ENCODE data around the gene ABHD3.
A peak's percentile ranks its signal among the peaks of the same experiment; 100 is the strongest.
"Not testable (repeated sequence)": the region's sequence is repeated elsewhere in the genome, so short reads cannot be mapped to it uniquely, and the experiment has no call there.

The ABHD3 gene

GRCh38 chr18:21714474-21714873, 9.9 kb upstream of the ABHD3 start:
- Histone ChIP-seq H3K4me2 (peak overlapping the region; percentile 21; the same call in 1 of the 2 replicates), H3K79me2 (ENCODE audit: insufficient read depth, low read depth) (no peaks in the 10 kb centered on the region), H3K36me3 (ENCODE audit: insufficient read depth) (no peaks in the 10 kb centered on the region), H2AFZ (ENCODE audit: low read depth) (no peak overlapping the region), H3K9ac (no peak overlapping the region), H3K27me3 (ENCODE audit: insufficient read depth, low read depth) (no peaks in the 10 kb centered on the region), H3K27ac (peak overlapping the region; percentile 16; the same call in 1 of the 2 replicates), H4K20me1 (ENCODE audit: insufficient read depth) (no peaks in the 10 kb centered on the region), H3K4me1 (ENCODE audit: low read depth, poor library complexity, severe bottlenecking) (peaks cover 20% of the 10 kb centered on the region), H3K4me3 (IDR thresholded peaks at IDR 0.05; ENCODE audit: insufficient read depth, low read depth, low read length) (no peak overlapping the region)
- TF ChIP-seq, protein P1, sequence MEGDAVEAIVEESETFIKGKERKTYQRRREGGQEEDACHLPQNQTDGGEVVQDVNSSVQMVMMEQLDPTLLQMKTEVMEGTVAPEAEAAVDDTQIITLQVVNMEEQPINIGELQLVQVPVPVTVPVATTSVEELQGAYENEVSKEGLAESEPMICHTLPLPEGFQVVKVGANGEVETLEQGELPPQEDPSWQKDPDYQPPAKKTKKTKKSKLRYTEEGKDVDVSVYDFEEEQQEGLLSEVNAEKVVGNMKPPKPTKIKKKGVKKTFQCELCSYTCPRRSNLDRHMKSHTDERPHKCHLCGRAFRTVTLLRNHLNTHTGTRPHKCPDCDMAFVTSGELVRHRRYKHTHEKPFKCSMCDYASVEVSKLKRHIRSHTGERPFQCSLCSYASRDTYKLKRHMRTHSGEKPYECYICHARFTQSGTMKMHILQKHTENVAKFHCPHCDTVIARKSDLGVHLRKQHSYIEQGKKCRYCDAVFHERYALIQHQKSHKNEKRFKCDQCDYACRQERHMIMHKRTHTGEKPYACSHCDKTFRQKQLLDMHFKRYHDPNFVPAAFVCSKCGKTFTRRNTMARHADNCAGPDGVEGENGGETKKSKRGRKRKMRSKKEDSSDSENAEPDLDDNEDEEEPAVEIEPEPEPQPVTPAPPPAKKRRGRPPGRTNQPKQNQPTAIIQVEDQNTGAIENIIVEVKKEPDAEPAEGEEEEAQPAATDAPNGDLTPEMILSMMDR (conservative IDR thresholded peaks at IDR 0.05; ENCODE audit: low read depth, low read length), result no peak

DNA sequence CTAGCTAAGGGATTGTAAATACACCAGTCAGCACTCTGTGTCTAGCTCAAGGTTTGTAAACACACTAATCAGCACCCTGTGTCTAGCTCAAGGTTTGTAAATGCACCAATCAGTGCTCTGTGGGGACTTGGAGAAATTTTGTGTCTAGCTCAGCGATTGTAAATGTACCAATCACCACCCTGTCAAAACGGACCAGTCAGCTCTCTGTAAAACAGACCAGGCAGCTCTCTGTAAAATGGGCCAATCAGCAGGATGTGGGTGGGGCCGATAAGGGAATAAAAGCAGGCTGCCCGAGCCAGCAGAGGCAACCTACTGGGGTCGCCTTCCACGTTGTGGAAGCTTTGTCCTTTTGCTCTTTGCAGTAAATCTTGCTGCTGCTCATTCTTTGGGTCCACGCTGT, 2.6 kb upstream of the ABHD3 start:
- Histone ChIP-seq H3K4me1 (ENCODE audit: low read depth, poor library complexity, severe bottlenecking) (peaks cover 18% of the 10 kb centered on the region), H3K79me2 (ENCODE audit: insufficient read depth, low read depth) (peaks cover 18% of the 10 kb centered on the region)
- not testable (repeated sequence) for H3K27me3 ChIP-seq (ENCODE audit: insufficient read depth, low read depth); H3K36me3 ChIP-seq (ENCODE audit: insufficient read depth); H3K9ac ChIP-seq; H3K4me3 ChIP-seq (IDR thresholded peaks at IDR 0.05; ENCODE audit: insufficient read depth, low read depth, low read length); H3K27ac ChIP-seq; H2AFZ ChIP-seq (ENCODE audit: low read depth); H4K20me1 ChIP-seq (ENCODE audit: insufficient read depth); H3K4me2 ChIP-seq

DNA sequence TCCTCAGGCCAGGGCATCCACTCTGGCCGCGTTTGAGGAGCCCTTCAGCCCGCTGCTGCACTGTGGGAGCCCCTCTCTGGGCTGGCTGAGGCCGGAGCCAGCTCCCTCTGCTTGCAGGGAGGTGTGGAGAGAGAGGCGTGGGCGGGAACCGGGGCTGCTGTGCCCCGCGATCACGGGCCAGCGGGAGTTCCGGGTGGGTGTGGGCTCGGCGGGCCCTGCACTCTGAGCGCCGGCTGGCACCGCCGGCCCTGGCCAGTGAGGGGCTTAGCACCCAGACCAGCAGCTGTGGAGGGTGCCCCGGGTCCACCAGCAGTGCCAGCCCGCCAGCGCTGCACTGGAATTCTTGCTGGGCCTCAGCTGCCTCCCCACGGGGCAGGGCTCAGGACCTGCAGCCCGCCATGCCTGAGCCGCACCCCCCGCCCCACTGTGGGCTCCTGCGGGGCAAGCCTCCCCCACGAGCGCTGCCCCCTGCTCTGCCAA, 1.9 kb upstream of the ABHD3 start:
- no peak overlapping the region for H3K27ac ChIP-seq
- H3K4me2 ChIP-seq, result no peak overlapping the region
- H3K27me3 ChIP-seq (ENCODE audit: insufficient read depth, low read depth), result no peaks in the 10 kb centered on the region
- H3K36me3 ChIP-seq (ENCODE audit: insufficient read depth), result peaks cover 4% of the 10 kb centered on the region; the same call in 1 of the 2 replicates
- peaks cover 25% of the 10 kb centered on the region for H3K79me2 ChIP-seq (ENCODE audit: insufficient read depth, low read depth)
- no peak overlapping the region for H3K4me3 ChIP-seq (IDR thresholded peaks at IDR 0.05; ENCODE audit: insufficient read depth, low read depth, low read length)
- H3K4me1 ChIP-seq (ENCODE audit: low read depth, poor library complexity, severe bottlenecking), result peaks cover 25% of the 10 kb centered on the region
- no peak overlapping the region for H3K9ac ChIP-seq
- no peak overlapping the region for H2AFZ ChIP-seq (ENCODE audit: low read depth)
- H4K20me1 ChIP-seq (ENCODE audit: insufficient read depth), result no peaks in the 10 kb centered on the region
- TF ChIP-seq, protein P1 (conservative IDR thresholded peaks at IDR 0.05; ENCODE audit: low read depth, low read length), result no peak

DNA sequence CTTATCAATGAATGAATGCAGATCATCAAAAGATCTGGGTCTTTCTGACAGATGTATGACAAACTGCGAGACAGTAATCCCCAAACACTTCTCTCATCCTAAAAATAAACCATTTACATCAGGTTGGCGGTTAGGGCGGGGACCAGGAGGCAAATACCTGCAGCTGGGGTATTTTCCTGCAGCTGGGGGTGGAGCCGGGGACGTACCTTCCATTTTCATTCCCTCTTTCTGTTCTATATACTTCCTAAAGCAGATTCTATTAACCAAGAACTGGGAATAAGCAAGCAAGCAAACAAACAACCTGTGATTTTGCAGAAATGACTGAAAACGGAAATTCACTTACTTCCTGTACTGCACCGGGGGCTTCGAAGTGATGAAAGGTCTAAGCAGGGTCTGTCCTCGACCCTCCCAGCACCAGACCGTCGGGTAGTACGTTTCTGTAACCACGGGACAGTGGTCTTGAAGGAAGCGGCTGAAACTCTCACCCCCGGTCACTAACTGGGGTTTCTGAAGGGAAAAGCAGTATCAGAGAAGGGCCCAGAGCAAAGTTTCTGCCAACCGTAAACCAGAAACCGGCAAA, 1.2 kb downstream of the ABHD3 start:
- Histone ChIP-seq H3K4me1 (ENCODE audit: low read depth, poor library complexity, severe bottlenecking) (peaks cover 45% of the 10 kb centered on the region), H3K27me3 (ENCODE audit: insufficient read depth, low read depth) (no peaks in the 10 kb centered on the region), H3K9ac (peak overlapping the region; percentile 71), H3K79me2 (ENCODE audit: insufficient read depth, low read depth) (peaks cover 27% of the 10 kb centered on the region), H3K4me2 (peak overlapping the region; percentile 78; the same call in 1 of the 2 replicates), H2AFZ (ENCODE audit: low read depth) (peak overlapping the region; percentile 91), H4K20me1 (ENCODE audit: insufficient read depth) (no peaks in the 10 kb centered on the region), H3K27ac (peak overlapping the region; percentile 82), H3K4me3 (IDR thresholded peaks at IDR 0.05; ENCODE audit: insufficient read depth, low read depth, low read length) (no peak overlapping the region), H3K36me3 (ENCODE audit: insufficient read depth) (peaks cover 12% of the 10 kb centered on the region; the same call in 1 of the 2 replicates)
- TF ChIP-seq, protein P1 (conservative IDR thresholded peaks at IDR 0.05; ENCODE audit: low read depth, low read length), result no peak

GRCh38 chr18:21702602-21703001, 2.0 kb downstream of the ABHD3 start:
- H3K27ac ChIP-seq, result peak overlapping the region; percentile 29; the same call in 1 of the 2 replicates
- no peak overlapping the region for H3K4me3 ChIP-seq (IDR thresholded peaks at IDR 0.05; ENCODE audit: insufficient read depth, low read depth, low read length)
- H3K9ac ChIP-seq, result peak overlapping the region; percentile 71; the same call in 1 of the 2 replicates
- H3K27me3 ChIP-seq (ENCODE audit: insufficient read depth, low read depth), result no peaks in the 10 kb centered on the region
- H3K4me2 ChIP-seq, result peak overlapping the region; percentile 78
- peaks cover 12% of the 10 kb centered on the region; the same call in 1 of the 2 replicates for H3K36me3 ChIP-seq (ENCODE audit: insufficient read depth)
- TF ChIP-seq, protein P1 (conservative IDR thresholded peaks at IDR 0.05; ENCODE audit: low read depth, low read length), result no peak
- H3K4me1 ChIP-seq (ENCODE audit: low read depth, poor library complexity, severe bottlenecking), result peaks cover 45% of the 10 kb centered on the region
- no peak overlapping the region for H2AFZ ChIP-seq (ENCODE audit: low read depth)
- H4K20me1 ChIP-seq (ENCODE audit: insufficient read depth), result no peaks in the 10 kb centered on the region
- H3K79me2 ChIP-seq (ENCODE audit: insufficient read depth, low read depth), result peaks cover 27% of the 10 kb centered on the region
